Measurements from ENCODE around the gene PMS2. TPM values are rescaled to one million over a fixed set of nuclear protein-coding genes. Genes with fewer than 3 reads are reported as not detected.

PMS2 gene
- total RNA-seq, 2 donors from 2014 or later, result 9.3 to 12.6 TPM

DNA sequence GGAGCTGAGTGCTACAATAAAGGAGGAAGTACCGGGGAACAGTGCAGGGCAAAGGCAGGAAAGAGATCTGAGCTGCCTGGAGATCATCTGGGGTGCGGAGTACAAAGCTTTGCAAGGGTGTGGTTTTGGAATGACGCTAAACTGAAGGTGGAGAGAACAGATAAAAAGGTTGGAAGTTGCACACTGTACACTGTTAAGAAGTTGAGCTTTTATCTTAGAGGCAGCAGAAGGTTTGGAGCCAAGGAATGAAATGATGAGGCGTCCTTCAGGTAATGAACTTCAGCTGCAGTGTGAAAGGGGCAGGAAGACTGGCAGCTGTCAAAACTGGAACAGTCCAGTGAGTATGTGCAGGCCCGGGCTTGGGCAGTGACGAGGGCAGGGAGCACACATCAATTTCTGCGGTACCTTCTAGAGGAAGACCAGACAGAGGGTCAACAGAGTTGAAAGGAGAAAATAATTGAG, 15.2 kb upstream of the PMS2 start:
- H3K36me3 ChIP-seq, result peaks cover 8 to 10% of the 10 kb centered on the region in 2 donors

GRCh38 chr7:6022707-6023106, 13.9 kb upstream of the PMS2 start:
- H3K27me3 ChIP-seq (replicated peaks; ENCODE audit: insufficient read depth), result no peaks in the 10 kb centered on the region
- TF ChIP-seq, protein P1, sequence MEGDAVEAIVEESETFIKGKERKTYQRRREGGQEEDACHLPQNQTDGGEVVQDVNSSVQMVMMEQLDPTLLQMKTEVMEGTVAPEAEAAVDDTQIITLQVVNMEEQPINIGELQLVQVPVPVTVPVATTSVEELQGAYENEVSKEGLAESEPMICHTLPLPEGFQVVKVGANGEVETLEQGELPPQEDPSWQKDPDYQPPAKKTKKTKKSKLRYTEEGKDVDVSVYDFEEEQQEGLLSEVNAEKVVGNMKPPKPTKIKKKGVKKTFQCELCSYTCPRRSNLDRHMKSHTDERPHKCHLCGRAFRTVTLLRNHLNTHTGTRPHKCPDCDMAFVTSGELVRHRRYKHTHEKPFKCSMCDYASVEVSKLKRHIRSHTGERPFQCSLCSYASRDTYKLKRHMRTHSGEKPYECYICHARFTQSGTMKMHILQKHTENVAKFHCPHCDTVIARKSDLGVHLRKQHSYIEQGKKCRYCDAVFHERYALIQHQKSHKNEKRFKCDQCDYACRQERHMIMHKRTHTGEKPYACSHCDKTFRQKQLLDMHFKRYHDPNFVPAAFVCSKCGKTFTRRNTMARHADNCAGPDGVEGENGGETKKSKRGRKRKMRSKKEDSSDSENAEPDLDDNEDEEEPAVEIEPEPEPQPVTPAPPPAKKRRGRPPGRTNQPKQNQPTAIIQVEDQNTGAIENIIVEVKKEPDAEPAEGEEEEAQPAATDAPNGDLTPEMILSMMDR (IDR thresholded peaks at IDR 0.05), result no peak
- no peak for TF ChIP-seq POLR2A (IDR thresholded peaks at IDR 0.05)
- no peak for TF ChIP-seq POLR2AphosphoS5 (IDR thresholded peaks at IDR 0.05)
- H3K4me1 ChIP-seq (replicated peaks), result peaks cover 19% of the 10 kb centered on the region
- 95% methylated on average over 3 of the region's 3 CpGs for WGBS
- no peak overlapping the region for H3K4me3 ChIP-seq
- H3K27ac ChIP-seq, result no peak overlapping the region
- DNase-seq (ENCODE audit: low spot score), result no peak
- intact Hi-C loops (cut with DNase I), result no loop called here
- H3K36me3 ChIP-seq, result peaks cover 8 to 10% of the 10 kb centered on the region in 2 donors
- no peaks in the 10 kb centered on the region for H3K9me3 ChIP-seq

More for the DNA sequence above, 15.2 kb upstream of the PMS2 start:
- Histone ChIP-seq H3K27ac (no peak overlapping the region), H3K4me3 (no peak overlapping the region), H3K27me3 (replicated peaks; ENCODE audit: insufficient read depth) (no peaks in the 10 kb centered on the region), H3K4me1 (replicated peaks) (peaks cover 22% of the 10 kb centered on the region), H3K9me3 (no peaks in the 10 kb centered on the region)
- TF ChIP-seq POLR2A (IDR thresholded peaks at IDR 0.05), result no peak
- TF ChIP-seq, protein P1 (IDR thresholded peaks at IDR 0.05), result no peak
- no peak for TF ChIP-seq POLR2AphosphoS5 (IDR thresholded peaks at IDR 0.05)
- no peak for DNase-seq (ENCODE audit: low spot score)
- 83% methylated on average over 7 of the region's 7 CpGs for WGBS
- intact Hi-C loops (cut with DNase I), result no loop called here

- peak; percentile 70 for DNase-seq (ENCODE audit: low spot score)
- no peaks in the 10 kb centered on the region for H3K9me3 ChIP-seq
- H3K27ac ChIP-seq, result no peak overlapping the region
- TF ChIP-seq, protein P1 (IDR thresholded peaks at IDR 0.05), result no peak
- TF ChIP-seq POLR2AphosphoS5 (IDR thresholded peaks at IDR 0.05), result peak; percentile 89
- peaks cover 8% of the 10 kb centered on the region for H3K4me1 ChIP-seq (replicated peaks)
- 34% methylated on average over 11 of the region's 11 CpGs for WGBS
- intact Hi-C loops (cut with DNase I), result no loop called here
- no peak overlapping the region for H3K4me3 ChIP-seq
- no peaks in the 10 kb centered on the region for H3K27me3 ChIP-seq (replicated peaks; ENCODE audit: insufficient read depth)
- peaks cover 8 to 10% of the 10 kb centered on the region in 2 donors for H3K36me3 ChIP-seq
These were observed 11.8 kb upstream of the PMS2 start for GRCh38 chr7:6020371-6021286.

DNA sequence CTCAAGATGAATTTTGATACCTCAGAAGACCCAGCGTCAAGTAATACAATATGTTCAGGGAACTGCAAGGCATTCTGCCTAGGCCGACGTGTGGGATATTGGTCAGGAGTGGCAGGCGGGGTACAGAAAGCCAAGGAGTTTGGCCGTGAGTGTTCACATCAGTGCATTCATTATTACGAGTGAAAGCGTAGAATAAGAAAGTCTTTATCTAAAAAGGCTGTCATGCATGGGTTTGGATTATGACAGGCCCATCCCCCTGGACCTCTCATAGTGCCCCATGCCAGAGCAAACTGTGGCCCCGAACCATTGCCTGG, 7.8 kb upstream of the PMS2 start:
- Histone ChIP-seq H3K9me3 (no peaks in the 10 kb centered on the region), H3K36me3 (no peaks in the 10 kb centered on the region), H3K4me1 (replicated peaks) (peaks cover 11% of the 10 kb centered on the region), H3K27me3 (replicated peaks; ENCODE audit: insufficient read depth) (no peaks in the 10 kb centered on the region), H3K27ac (no peak overlapping the region), H3K4me3 (no peak overlapping the region)
- WGBS, result 68% methylated on average over 8 of the region's 8 CpGs
- no peak for DNase-seq (ENCODE audit: low spot score)
- TF ChIP-seq POLR2AphosphoS5 (IDR thresholded peaks at IDR 0.05) (no peak), POLR2A (IDR thresholded peaks at IDR 0.05) (no peak)
- TF ChIP-seq, protein P1 (IDR thresholded peaks at IDR 0.05), result no peak
- intact Hi-C loops (cut with DNase I), result no loop called here

Data from prostate gland (tissue), 2 donors.